Uterus (tissue), 2 donors: ENCODE results near the gene PCAT7.

ENCODE experiments used
- CTCF ChIP-seq, 4 experiments: fragments of 200-600 bp in 2 of 4; fragments of 450-650 bp in 2 of 4; sonication (generic) in 2 of 4; IDR thresholded peaks; one replicate each; pipeline ENCODE4 v1.5.1; 2016 to 2019; ENCODE audit warnings: antibody characterized with exemption in 4 of 4, mild to moderate bottlenecking in 2 of 4, moderate library complexity in 1 of 4
- POLR2A ChIP-seq, 2 donors: fragments of 450-650 bp; IDR thresholded peaks; one replicate each; pipeline ENCODE4 v1.6.1; 2016; ENCODE audit warnings: antibody characterized with exemption in 2 of 2, mild to moderate bottlenecking in 1 of 2, moderate library complexity in 1 of 2

- no peak for TF ChIP-seq CTCF (IDR thresholded peaks at IDR 0.05)
- no peak for TF ChIP-seq POLR2A (IDR thresholded peaks at IDR 0.05)
These were observed 33.8 kb downstream of the PCAT7 start for GRCh38 chr9:94588681-94589080.
